ENCODE results near the gene SLC39A9. TPM values are rescaled to one million over a fixed set of nuclear protein-coding genes. Genes with fewer than 3 reads are reported as not detected.
"Not testable (repeated sequence)": the region's sequence is repeated elsewhere in the genome, so short reads cannot be mapped to it uniquely, and the experiment has no call there.

SLC39A9 gene
- total RNA-seq, 8 experiments from 2014 or later: 46.5 to 107 (median 65.0) TPM

DNA sequence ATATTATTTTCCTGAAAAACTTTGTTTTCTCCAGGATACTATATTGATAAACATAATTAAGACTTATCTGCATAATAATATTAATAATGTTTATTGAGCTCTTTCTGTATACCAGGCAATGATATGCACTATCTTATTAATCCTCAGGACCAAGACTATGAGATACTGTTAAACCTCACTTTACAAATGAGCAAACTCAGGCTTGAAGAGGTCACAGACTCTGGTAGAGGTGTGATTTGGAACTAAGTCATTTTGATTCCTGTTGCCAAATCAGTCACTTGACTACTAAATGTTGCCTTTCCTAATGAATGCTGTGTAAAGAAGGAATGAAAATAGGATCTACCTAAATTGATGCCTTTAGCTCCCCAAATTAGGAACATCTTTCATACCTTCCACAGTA lies 7.3 kb downstream of the SLC39A9 start:
- in situ Hi-C loops (cut with MboI; ENCODE audit: low pct_unique_long_range_greater_than_20kb in 2 of 9, low sequenced_read_pairs in 9 of 9, unreplicated experiment in 9 of 9): no loop called here
- H3K27ac ChIP-seq: no peak overlapping the region
- no peak overlapping the region for H3K4me3 ChIP-seq
- peaks cover 0 to 13% of the 10 kb centered on the region in 2 donors for H3K4me1 ChIP-seq (replicated peaks in 1 of 2)
- no peak for ATAC-seq (replicated peaks in 6 of 8)

DNA sequence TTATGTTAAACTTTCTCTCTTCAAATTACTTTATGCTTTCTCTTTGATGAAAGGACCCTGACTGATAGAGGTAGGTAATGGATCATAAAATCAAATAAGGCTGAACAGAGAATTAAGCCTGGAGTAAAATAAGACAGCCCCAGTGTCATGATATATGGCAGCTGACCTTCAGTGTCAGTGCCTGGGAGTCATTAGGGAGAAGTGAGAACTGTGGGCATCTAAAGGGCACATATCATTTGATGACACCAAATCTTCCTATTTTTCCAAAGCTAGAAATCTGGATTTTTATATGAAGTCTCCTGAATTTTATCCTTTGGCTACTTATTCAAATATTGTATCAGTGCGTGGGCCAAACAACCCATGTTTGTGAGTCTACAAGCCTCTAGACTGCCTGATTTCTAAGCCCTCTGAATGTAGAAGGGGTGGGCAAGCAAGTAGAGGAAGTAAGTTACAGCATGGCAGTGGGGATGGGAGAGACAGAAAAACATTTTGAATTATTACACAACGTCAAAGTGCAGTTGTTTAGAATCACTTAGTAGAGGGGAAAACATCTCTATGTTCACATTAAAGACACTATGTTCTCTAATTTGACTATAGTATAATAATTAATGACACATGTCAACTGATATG lies 10.0 kb downstream of the SLC39A9 start:
- 50 to 89% (median 71%) methylated on average over 2 of the region's 2 CpGs; no CpG with 5 or more reads in 4 of the 10 experiments for WGBS, 10 experiments
- no peak overlapping the region for H3K27ac ChIP-seq
- no peak overlapping the region for H3K4me3 ChIP-seq
- in situ Hi-C loops (cut with MboI; ENCODE audit: low pct_unique_long_range_greater_than_20kb in 2 of 9, low sequenced_read_pairs in 9 of 9, unreplicated experiment in 9 of 9): no loop called here
- ATAC-seq (replicated peaks in 6 of 8): no peak
- no peaks in the 10 kb centered on the region for H3K4me1 ChIP-seq (replicated peaks in 1 of 2)

DNA sequence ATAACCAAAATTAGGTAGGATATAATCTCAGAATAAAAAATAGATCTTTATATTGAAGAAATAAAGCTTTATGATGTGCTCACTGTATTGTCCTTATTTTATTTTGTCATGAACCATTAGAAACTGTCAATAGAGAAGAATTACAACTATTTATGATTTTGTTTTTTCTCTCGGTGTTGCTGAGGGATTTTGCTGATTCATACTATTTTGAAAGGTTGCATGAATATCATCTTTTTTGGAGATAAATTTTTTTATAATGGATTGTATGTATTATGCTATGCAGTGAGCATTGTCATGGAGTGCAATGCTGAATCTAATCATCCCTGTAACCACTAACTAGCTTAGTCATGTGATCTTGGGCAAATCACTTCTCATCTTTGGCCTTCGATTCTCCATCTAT lies 15.0 kb downstream of the SLC39A9 start:
- WGBS, 10 experiments: 68 to 100% (median 91%) methylated on average over 1 to 2 of the region's 2 CpGs; no CpG with 5 or more reads in 1 of the 10 experiments
- Histone ChIP-seq H3K4me3 (no peak overlapping the region), H3K27ac (no peak overlapping the region), H3K4me1 (replicated peaks in 1 of 2) (no peaks in the 10 kb centered on the region)
- in situ Hi-C loops (cut with MboI; ENCODE audit: low pct_unique_long_range_greater_than_20kb in 2 of 9, low sequenced_read_pairs in 9 of 9, unreplicated experiment in 9 of 9): no loop called here
- no peak for ATAC-seq (replicated peaks in 6 of 8)

- H3K27ac ChIP-seq; H3K4me1 ChIP-seq (replicated peaks in 1 of 2); ATAC-seq (replicated peaks in 6 of 8); H3K4me3 ChIP-seq; in situ Hi-C loops (cut with MboI; ENCODE audit: low pct_unique_long_range_greater_than_20kb in 2 of 9, low sequenced_read_pairs in 9 of 9, unreplicated experiment in 9 of 9): not testable (repeated sequence)
- WGBS, 10 experiments: 80% methylated on average over 1 of the region's 4 CpGs; no CpG with 5 or more reads in 8 of the 10 experiments
Measured at GRCh38 chr14:69416087-69416486, 17.6 kb downstream of the SLC39A9 start.

- in situ Hi-C loops (cut with MboI; ENCODE audit: low pct_unique_long_range_greater_than_20kb in 2 of 9, low sequenced_read_pairs in 9 of 9, unreplicated experiment in 9 of 9): no loop called here
- no peaks in the 10 kb centered on the region for H3K4me1 ChIP-seq (replicated peaks in 1 of 2)
- no peak overlapping the region for H3K27ac ChIP-seq
- no peak overlapping the region for H3K4me3 ChIP-seq
- WGBS, 10 experiments: 86 to 100% (median 97%) methylated on average over 1 to 4 of the region's 4 CpGs; no CpG with 5 or more reads in 3 of the 10 experiments
- ATAC-seq (replicated peaks in 6 of 8): no peak
Measured at GRCh38 chr14:69423279-69423678, 24.8 kb downstream of the SLC39A9 start.

DNA sequence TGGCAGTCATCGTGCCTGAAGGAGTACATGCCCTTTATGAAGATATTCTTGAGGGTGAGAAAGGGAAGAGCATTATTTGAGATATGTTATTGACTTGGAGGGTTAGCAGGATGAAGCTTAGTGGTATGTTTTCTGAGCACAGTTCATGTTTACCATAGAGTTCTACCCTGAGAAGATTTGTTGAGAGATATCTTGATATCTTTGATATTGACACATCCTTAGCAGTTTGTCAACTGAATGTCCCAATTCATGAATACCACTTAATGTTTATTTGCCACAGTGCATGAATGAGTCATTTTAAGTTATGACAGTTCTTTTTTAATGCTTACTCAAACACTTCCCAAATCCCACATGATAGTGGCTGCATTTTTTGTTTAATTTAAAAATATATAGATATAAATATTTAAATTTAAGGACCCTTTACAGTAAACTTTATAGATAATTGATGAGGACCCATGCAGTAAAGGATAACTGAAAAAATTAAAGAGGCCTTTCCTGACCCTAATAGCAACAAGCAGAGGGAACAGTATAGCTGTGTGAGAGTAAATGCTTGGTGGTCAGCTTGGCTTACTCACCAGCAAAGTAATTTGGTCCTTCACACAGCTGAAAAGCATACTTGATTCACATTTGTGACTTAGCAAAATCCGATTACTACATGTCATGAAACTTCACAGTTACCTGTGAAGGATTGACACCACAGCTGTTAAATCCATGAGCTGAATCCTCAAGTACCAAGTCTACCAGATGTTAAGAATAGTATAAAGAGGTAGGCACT lies 25.8 kb downstream of the SLC39A9 start:
- 90 to 100% (median 100%) methylated on average over 1 to 2 of the region's 2 CpGs; no CpG with 5 or more reads in 2 of the 10 experiments for WGBS, 10 experiments
- ATAC-seq (replicated peaks in 6 of 8): peak in 1 of 8 experiments; percentile 65
- H3K4me3 ChIP-seq: no peak overlapping the region
- in situ Hi-C loops (cut with MboI; ENCODE audit: low pct_unique_long_range_greater_than_20kb in 2 of 9, low sequenced_read_pairs in 9 of 9, unreplicated experiment in 9 of 9): no loop called here
- H3K27ac ChIP-seq: no peak overlapping the region
- H3K4me1 ChIP-seq (replicated peaks in 1 of 2): no peaks in the 10 kb centered on the region

- WGBS, 10 experiments: 88 to 100% (median 100%) methylated on average over 1 of the region's 1 CpG; no CpG with 5 or more reads in 2 of the 10 experiments
- no peak for ATAC-seq (replicated peaks in 6 of 8)
Measured at GRCh38 chr14:69427596-69427995, 29.1 kb downstream of the SLC39A9 start.

GRCh38 chr14:69428289-69428998 lies 30.0 kb downstream of the SLC39A9 start:
- 86 to 100% (median 99%) methylated on average over 1 to 6 of the region's 6 CpGs for WGBS, 10 experiments
- ATAC-seq (replicated peaks in 6 of 8): no peak
- in situ Hi-C loops (cut with MboI; ENCODE audit: low pct_unique_long_range_greater_than_20kb in 2 of 9, low sequenced_read_pairs in 9 of 9, unreplicated experiment in 9 of 9): no loop called here
- Histone ChIP-seq H3K4me3 (no peak overlapping the region), H3K4me1 (replicated peaks in 1 of 2) (no peaks in the 10 kb centered on the region), H3K27ac (no peak overlapping the region)

More at GRCh38 chr14:69427596-69427995, 29.1 kb downstream of the SLC39A9 start:
- no peaks in the 10 kb centered on the region for H3K4me1 ChIP-seq (replicated peaks in 1 of 2)
- H3K4me3 ChIP-seq: no peak overlapping the region
- in situ Hi-C loops (cut with MboI; ENCODE audit: low pct_unique_long_range_greater_than_20kb in 2 of 9, low sequenced_read_pairs in 9 of 9, unreplicated experiment in 9 of 9): no loop called here
- no peak overlapping the region for H3K27ac ChIP-seq

DNA sequence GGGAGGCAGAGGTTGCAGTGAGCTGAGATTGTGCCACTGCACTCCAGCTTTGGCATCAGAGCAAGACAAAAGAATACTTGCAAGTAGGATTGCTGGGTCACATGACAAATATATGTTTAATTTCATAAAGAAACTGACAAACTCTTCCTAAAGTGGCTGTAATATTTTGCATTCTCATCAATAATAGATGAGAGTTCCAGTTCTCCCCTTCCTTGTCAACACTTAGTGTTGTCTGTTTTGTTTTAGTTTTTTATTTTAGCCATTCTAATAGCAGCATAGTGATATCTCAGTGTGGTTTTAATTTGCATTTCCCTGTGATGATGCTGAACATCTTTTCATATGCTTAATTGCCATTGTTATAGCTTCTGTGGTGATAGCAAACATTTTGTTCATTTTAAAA lies 31.2 kb downstream of the SLC39A9 start:
- Histone ChIP-seq H3K27ac (no peak overlapping the region), H3K4me3 (no peak overlapping the region), H3K4me1 (replicated peaks in 1 of 2) (no peaks in the 10 kb centered on the region)
- no peak for ATAC-seq (replicated peaks in 6 of 8)
- in situ Hi-C loops (cut with MboI; ENCODE audit: low pct_unique_long_range_greater_than_20kb in 2 of 9, low sequenced_read_pairs in 9 of 9, unreplicated experiment in 9 of 9): no loop called here

GRCh38 chr14:69430306-69430939 lies 31.9 kb downstream of the SLC39A9 start:
- 86 to 100% (median 93%) methylated on average over 1 of the region's 1 CpG for WGBS, 10 experiments
- Histone ChIP-seq H3K4me1 (replicated peaks in 1 of 2) (no peaks in the 10 kb centered on the region), H3K27ac (no peak overlapping the region), H3K4me3 (no peak overlapping the region)
- no peak for ATAC-seq (replicated peaks in 6 of 8)
- in situ Hi-C loops (cut with MboI; ENCODE audit: low pct_unique_long_range_greater_than_20kb in 2 of 9, low sequenced_read_pairs in 9 of 9, unreplicated experiment in 9 of 9): no loop called here

GRCh38 chr14:69432364-69432763 lies 33.9 kb downstream of the SLC39A9 start:
- no peak overlapping the region for H3K27ac ChIP-seq
- no peaks in the 10 kb centered on the region for H3K4me1 ChIP-seq (replicated peaks in 1 of 2)
- in situ Hi-C loops (cut with MboI; ENCODE audit: low pct_unique_long_range_greater_than_20kb in 2 of 9, low sequenced_read_pairs in 9 of 9, unreplicated experiment in 9 of 9): no loop called here
- H3K4me3 ChIP-seq: no peak overlapping the region
- no peak for ATAC-seq (replicated peaks in 6 of 8)
- WGBS, 10 experiments: 77 to 100% (median 100%) methylated on average over 1 to 2 of the region's 2 CpGs; no CpG with 5 or more reads in 1 of the 10 experiments

DNA sequence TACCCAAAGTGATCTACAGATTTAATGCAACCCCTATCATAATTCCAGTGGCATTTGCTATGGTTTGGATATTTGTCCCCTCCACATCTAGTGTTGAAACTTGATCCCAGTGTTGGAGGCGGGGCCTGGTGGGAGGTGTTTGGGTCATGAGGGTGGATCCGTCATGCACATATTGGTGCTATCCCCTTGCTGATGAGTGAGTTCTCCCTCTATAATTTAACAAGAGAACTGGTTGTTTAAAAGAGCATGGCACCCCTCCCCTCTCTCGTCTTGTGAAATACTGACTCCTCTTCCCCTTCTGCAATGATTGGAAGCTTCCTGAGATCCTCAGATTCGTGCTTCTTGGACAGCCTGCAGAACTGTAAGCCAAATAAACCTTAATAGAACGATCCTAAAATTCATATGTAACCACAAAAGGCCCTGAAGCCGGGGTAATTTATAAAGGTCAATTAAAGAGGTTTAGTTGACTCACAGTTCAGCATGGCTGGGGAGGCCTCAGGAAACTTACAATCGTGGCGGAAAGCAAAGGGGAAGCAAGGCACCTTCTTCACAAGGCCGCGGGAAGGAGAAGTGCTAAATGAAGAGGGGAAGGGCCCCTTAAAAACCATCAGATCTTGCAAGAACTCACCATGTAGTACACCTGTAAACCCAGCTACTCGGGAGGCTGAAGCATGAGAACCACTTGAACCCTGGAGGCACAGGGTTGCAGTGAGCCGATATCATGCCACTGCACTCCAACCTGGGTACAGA lies 41.2 kb downstream of the SLC39A9 start:
- ATAC-seq (replicated peaks in 6 of 8): peak in 3 of 8 experiments; percentile 29 to 80 (median 55)
- in situ Hi-C loops (cut with MboI; ENCODE audit: low pct_unique_long_range_greater_than_20kb in 2 of 9, low sequenced_read_pairs in 9 of 9, unreplicated experiment in 9 of 9): no loop called here
- Histone ChIP-seq H3K4me1 (replicated peaks in 1 of 2) (no peaks in the 10 kb centered on the region), H3K4me3 (no peak overlapping the region), H3K27ac (no peak overlapping the region)
- WGBS, 10 experiments: 46 to 97% (median 87%) methylated on average over 1 to 4 of the region's 12 CpGs; no CpG with 5 or more reads in 1 of the 10 experiments

Data from motor neuron (in vitro differentiated cells).